HG02870 (cell line): ENCODE results near the gene NDRG2.

Source experiments
- ATAC-seq: cut with Tn5 transposase; IDR thresholded peaks from one replicate; pipeline ENCODE4 v1.9.1; 2021; ENCODE audit warnings: mild to moderate bottlenecking, moderate library complexity; ENCODE audit not compliant: unreplicated experiment

NDRG2 gene

DNA sequence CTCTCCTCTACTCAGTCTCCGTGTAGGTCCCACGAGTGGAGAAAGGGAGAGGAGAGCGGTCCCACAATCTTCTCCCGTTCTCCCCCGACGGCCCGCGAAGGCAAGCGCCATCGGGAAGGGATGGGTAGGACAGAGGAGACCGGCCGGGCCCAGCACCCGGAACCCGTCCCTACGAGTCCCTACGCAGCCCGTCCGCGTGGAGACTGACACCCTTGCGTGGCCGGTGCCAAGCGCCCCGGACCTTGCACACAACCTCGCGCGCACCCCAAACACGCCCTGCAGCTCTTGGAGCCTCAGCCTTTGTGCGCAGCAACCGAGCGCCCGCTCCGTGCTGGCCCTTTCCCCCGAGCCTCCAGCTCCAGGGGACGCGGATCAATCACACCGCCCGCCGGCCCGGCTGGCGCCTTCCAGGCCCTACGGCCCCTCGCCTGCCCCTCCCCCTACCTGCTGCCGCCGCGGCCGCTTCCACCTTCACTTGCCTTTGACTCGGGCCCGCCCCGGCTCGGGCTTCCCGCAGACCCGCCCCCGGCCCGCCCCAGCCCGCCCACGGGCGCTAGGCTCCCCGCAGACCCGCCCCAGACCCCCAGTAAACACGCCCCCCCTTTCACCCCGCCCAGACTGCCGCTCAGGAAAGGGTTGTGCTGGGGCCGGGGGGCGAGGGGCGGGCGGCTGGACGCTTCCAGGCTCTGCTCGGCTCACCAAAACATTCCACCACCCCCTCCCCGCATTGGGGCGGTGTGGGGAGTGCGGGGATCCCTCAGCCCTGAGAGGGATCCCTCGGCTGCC, at the start of gene NDRG2:
Gene NDRG2, minus strand, starts transcription at position 477 of the 786 bp plus-strand sequence. CDS start 1,746 bp downstream, outside the sequence.
- no peak for ATAC-seq

DNA sequence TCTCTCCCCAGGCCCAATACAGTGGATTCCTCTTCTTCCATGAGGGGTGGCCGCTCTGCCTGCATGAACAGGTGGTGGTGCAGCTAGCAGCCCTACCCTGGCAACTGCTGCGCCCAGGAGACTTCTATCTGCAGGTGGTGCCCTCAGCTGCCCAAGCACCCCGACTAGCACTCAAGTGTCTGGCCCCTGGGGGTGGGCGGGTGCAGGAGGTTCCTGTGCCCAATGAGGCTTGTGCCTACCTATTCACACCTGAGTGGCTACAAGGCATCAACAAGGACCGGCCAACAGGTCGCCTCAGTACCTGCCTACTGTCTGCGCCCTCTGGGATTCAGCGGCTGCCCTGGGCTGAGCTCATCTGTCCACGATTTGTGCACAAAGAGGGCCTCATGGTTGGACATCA, 49.1 kb upstream of the NDRG2 start:
- no peak for ATAC-seq

DNA sequence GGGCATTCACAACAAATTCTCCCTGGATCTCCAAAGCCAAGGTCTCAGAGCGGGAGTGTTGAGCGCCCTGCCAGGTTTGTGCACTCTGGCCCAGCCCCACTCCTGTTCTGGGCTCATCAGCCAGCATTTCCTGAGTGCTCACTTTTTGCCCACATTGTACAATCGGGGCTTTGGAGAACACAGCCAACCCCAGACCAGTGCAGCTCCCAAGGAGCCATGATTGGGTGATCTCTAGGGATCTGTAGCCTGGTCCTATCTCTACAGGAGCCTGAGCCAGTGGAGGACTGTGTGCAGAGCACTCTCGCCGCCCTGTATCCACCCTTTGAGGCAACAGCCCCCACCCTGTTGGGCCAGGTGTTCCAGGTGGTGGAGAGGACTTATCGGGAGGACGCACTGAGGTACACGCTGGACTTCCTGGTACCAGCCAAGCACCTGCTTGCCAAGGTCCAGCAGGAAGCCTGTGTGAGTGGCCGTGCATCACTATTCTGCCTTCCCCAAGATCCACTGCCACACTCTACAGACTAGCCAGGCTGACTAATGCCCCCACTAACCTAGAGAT, 48.0 kb upstream of the NDRG2 start:
- no peak for ATAC-seq

DNA sequence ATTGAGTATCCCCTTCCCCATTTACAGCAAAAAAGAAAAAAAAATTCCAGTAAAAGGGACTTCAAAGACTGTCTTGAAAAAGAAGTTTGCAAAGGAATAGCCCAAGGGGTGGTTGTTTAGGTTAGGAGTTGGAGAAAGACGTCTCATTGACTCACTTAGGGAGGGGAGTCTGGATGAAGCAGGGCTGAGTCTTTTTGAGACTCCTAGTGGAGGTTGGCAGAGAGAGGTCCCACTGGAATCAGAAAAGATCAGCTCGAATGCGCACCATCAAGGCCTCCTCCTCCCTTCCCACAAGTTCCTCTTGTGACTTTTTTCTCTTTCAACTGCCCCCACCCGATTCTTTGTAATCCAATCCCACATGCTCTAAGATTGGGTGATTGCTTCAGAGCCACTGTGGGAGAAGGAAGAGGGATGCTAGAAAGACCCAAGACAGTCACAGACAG, 47.2 kb upstream of the NDRG2 start:
- no peak for ATAC-seq

DNA sequence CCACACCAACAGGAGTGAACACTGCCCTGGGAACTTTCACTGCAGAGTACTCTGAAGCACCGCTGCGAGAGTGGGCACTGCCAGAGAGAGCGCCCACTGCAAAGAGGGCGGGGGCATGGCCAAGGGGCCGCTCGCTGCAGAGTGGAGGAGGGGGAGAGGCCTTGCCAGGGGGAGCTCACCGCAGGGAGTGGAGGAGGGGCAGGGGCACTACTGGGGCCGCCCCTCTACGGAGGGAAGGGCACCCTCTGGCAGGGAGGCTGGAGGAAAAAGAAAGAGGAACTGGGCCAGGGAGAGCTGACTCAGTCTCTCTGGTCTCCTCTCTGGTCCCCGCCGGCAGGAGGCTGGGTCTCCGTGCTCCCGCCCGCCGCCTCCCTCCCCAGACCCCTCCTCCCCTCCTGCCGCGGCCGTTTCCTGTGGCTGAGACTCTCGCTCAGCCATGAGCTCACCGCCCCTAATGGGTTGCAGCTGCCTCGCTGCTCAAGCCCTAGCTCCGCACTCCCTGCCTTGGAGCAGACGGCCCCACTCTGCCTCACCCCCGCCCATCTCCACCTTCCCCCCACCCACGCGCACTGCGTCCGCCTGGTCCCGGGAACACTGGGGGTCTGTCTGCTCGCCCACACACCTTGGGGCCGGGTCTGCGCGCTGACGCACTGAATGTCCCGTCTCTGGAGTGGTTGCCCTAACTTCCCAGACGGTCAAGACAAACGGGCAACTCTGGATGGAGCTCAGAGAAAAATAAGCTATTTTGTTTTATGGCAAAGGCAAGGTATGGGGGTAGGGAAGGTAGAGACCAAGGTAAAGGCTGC, 46.6 kb upstream of the NDRG2 start:
- ATAC-seq, result peak; percentile 64

DNA sequence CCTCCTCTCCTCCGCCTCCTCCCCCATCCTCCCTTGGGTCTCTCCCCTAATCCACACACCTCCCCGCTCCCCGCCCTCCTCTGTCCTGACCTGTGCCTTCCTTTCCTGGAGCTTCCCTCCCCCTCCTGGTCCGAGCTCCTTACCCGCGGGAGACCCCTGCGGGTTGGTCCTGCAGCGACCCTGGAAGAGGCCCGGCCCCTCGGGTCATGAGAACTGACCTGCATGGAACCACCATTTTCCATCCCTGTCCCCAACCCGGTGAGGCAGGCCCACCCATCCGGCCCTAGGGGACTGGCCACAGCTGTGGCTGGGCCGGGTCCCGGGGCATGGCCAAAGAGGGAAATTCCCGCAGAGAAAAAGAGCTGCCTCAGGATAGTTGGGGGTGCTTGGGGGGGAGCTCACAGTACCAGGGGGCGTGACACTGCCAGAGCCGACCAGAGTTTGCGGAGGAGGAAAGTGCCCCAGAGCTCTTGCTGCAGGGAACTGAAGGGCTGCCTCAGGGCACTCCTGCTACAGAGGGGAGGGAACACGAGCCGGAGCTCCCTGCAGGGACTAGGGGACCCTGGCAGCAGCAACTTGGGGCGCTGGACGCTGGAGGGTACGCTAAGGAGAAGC, 45.9 kb upstream of the NDRG2 start:
- ATAC-seq, result peak; percentile 8

DNA sequence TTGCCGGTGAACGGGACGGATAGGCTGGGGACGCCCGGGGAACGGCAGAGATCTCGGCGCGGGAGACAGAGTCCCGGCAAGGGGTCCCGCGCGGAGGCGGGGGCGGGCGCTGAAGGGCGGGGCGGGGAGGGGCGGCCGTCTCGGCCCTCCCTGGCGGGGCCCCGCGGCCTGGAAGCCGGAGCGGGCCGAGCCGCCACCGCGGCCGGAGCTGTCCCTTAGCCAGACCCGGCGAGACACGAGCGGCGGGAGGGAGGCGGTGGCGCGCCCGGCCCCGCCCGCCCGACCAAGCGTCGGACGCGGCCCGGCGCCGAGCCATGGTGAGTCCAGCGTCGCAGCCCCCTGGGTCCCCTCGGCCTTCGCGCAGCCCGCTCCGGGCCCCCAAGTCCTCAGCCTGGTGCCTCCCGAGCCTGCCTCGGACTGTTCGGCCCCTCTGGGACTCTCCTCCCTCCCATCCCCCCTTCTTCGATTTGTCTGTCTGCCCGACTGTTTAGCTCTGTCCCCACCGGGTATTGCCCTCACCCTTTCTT, 45.3 kb upstream of the NDRG2 start, which contains the start of gene ARHGEF40:
Gene ARHGEF40, plus strand, starts transcription at position 222 of the 527 bp plus-strand sequence. Its CDS starts 93 bp downstream, at position 315.
- no peak for ATAC-seq

DNA sequence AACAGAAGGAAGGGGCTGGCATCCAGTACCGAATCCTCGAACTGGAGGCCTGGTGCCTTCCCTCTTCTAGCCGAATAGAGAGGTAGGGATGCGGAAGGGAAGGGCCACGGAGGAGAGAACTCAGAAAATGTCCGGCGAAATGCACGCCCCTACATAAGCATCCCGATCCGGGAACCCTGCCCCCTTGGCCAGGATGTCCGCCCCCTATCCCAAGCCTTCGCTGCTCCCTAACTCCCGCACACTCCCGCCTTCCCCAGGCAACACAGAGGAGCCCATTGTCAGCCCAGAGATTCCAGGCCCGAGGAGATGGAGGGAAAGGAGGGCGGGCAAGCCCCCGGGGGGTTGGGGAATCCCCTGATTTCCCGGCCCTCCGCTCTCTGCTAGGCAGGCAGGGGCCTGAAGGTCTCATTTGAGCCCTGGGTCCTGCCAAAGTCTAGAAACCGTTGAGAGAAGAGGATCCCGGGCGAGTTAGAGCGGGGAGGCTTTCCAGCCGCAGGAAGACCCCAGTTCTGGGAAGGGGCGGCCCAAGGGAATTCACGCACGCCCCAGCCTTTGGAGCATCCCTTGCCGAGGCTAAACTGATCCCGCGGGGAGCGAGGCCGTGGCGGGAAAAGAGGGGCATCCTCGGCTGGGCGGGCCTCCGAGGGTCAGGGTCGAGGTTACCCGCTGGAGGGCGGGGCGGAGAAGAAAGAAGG, 44.7 kb upstream of the NDRG2 start:
- ATAC-seq, result no peak

DNA sequence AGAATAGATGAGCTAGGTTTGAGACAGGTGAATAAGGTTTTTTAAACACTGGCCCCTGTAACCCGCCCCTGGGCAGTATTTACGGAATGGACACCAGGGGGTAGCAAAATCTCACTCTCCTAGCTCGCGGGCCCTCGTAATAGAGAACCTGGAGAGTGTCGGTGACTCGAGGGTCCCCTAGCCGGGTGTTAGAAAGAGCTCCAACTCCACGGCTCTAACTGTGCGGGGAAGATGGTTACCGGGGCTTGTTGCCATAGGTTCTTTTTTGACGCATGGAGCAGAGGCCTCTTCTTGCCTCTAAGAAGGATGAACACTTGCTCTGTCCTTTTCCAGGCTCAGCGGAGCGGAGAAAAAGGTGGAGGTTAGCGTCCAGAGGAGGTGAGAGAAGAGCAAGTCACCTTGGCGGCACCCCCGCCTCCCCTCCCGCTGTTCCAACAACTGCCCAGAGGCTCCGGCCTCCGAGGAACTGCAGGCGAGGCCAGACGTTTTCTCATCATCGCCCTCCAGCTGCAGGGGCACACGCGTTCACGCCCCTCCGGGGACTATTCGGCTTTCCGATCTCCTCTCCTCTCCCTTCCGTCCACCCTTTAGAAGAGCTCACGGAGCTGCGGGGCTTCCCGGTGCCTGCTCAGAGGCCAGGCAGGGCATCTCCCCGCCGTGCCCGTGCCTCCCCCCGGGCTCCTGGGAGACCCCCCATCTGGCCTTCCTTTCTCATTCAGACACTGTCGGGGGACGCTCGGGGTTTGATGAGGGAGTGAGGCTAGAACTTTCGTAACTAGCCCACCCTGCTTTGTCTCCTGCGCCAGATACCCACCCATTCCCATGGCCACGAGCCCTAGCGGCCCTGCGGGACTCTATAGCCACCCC, 43.9 kb upstream of the NDRG2 start:
- ATAC-seq, result no peak

DNA sequence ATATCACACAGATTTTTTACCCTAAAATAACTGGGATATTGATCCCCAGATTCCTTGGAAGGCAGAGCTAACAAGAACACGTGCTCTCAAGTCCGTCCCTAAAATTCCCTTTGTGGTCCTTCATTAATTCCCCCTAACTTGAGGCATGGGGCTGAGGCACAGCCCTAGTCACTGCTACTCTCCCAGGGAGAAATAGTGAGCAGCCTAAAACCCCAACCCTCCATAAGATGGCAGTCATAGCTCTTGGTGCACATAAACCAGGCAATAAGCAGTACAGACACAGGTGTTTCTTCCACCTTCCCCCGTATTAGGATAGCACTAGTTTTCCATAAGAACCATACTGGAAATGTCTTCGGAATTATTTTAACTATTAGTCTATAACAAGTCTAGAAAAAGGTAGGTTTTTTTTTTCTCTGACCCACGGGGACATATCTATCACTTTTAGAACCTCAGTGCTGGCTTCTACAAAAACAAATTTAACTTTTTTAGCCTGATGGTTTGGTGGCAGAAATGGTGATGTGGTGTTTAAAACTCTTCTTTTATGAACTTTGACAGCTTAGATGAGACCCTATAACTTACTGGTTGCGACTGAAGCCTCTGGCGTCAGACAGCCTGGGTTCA, 42.1 kb upstream of the NDRG2 start:
- no peak for ATAC-seq

DNA sequence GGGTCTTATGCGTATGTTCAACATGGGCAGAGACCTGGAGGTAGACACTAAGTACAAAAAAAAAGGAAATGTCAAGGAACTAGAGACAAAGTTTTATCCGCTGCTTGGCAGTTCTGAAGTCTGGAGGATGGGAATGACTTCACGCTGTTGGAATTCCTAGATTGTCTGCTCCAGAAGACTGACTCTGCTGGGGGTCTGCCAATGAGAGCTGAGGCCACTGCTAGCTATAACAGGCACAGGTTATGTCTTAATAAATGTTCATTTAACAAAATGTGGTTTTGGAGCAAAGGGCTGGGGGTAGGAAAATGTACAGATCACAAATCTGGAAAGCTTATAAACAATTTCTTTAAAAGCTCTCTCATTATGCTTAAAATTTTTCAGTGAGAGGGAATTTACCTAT, 38.6 kb upstream of the NDRG2 start:
- ATAC-seq, result no peak

DNA sequence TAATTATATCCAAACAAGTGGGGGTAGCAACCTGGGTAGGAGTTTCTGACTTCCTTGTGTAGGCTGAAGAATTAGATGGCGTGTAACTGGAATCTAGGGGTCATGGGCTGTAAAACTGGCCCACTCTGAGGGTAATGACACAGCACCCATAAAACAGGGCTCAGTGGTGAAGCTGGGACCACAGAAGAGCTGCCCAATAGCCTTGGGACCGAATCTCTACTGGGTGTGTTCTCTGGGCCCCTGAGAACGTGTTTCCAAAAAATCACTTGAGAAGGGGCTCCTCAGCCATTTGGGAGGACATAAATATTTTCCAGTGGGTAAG, 36.4 kb upstream of the NDRG2 start:
- ATAC-seq, result no peak

DNA sequence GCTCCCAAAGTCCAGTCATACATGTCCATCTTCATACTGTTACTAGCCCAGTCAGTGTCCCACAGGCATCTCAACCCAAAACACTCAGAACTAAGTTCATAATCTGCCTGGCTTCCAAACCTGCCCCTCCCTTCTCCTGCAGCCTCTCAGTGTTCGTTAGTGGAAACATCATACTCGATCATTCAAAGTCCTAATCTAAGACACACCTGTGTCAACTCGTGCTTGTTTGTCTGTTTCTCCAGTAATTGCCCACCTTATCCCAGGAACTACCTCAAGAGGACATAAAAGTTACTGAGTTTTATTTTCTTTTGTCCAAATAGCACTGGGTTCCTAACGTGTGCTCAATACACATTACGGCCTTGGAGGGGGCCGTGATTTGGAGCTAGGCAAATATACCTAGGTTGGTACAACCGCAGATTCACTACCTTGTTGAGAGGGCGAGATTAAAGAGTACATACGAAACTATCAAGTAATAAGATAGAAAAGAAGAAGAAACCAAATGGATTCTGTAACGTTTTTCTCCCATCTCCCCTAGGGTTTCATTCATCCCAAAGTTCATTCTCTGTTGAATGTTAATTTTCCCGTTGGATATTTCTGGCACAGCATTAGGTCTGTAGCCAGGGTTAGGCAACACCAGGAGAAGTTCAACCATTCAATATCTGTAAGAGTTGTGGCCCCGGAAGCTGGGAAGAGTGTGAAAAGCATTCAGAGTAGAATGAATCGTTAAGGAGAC, 35.9 kb upstream of the NDRG2 start:
- no peak for ATAC-seq

DNA sequence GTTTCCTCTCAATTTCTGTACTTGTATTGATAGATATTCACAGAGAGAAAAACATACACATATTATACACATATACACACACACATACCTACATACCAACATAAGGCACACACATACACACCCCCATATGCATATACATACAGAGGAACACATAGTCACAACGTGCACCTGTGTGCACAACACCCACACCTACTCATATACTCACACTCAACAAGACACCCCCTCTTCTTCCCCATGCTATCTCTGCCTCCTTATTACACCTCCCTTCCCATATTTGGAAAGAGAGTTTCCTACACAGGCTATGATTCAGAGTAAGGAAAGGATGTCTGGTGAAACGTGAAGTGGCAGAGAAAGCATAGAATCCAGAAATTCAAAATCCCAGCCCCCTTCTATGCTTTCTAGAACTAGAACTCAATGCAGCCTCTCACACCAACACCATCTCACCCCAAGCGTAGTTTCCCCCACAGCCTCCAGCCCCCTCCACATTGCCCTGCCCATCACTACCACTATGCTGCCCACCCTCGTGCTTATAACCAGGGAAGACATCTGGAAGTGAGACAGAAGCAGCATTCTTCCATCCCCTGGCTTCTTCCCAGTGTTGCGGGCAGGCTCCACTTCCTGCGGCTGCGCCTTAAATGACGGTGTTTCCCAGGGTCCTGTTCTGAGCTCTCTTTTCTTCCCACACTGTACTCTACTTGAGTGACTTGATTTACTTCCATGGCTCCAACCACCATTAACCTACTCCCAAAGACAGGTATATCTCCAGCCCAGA, 35.2 kb upstream of the NDRG2 start:
- ATAC-seq, result no peak

DNA sequence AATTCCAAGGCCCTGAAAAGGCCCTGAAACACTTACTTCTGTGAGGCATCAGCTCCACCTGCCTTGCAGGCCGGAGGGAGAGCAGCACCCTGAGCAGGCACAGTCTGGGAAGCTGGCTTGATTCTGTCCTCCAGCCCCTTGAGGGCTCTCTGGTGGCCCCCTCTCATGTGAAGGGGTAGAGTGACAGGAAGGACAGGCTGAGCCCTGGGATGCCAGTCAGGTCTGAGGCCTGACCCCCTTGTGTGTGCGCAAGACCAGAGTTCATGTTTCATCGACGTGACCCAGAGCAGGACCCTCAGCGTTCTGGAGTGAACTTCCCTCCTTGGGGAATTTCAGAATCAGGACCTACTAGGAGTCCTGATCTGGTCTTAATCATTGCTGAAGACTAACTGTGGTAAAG, 34.0 kb upstream of the NDRG2 start:
- no peak for ATAC-seq

DNA sequence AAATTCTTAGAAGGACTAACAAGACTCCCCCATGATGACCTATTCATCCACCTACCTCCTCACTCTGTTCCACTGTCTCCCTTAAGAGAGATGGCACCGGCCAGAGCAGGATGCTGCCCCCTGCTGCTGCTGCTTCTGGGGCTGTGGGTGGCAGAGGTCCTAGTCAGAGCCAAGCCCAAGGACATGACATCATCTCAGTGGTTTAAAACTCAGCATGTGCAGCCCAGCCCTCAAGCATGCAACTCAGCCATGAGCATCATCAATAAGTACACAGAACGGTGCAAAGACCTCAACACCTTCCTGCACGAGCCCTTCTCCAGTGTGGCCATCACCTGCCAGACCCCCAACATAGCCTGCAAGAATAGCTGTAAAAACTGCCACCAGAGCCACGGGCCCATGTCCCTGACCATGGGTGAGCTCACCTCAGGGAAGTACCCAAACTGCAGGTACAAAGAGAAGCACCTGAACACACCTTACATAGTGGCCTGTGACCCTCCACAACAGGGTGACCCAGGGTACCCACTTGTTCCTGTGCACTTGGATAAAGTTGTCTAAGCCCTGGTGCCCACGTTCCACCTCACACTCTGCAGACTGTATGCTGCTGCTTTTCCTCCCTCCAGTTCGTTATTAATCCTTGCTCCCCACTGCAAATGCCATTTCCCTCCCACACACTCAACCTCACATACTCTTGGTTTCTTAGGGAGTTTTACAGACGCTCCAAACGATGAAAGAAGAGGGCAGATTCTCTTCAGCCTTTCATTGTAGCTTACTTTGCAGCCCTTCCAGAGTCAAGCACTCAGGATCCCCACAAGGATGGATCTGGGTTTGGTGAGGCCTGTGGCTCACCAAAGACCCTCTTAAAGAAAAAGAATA, 33.2 kb upstream of the NDRG2 start, which contains the start of gene RNASE8:
Gene RNASE8, plus strand, starts transcription at position 20 of the 873 bp plus-strand sequence. Its CDS starts 71 bp downstream, at position 91.
- ATAC-seq, result no peak
